Neural cell (in vitro differentiated cells): ENCODE measurements around the gene DIAPH2. TPM values are rescaled to one million over a fixed set of nuclear protein-coding genes. Genes with fewer than 3 reads are reported as not detected.
A peak's percentile ranks its signal among the peaks of the same experiment; 100 is the strongest.

Source experiments
- H2AFZ ChIP-seq: fragments of 200-600, 300-800 bp; sonication (generic), shearing (Covaris generic); 2 replicates; pipeline ENCODE4 v1.6.0; 2014; ENCODE audit warnings: low read depth, mild to moderate bottlenecking, antibody characterized with exemption, low read length, moderate library complexity
- H3F3A ChIP-seq: fragments of 200-600 bp; shearing (Covaris generic); 2 replicates; pipeline ENCODE4 v1.6.1; 2016; ENCODE audit warnings: mild to moderate bottlenecking, moderate library complexity, mixed read lengths, antibody characterized with exemption, low read length; ENCODE audit not compliant: insufficient read depth, poor library complexity, severe bottlenecking
- H3K27ac ChIP-seq: fragments of 200-600, 300-800 bp; sonication (generic), shearing (Covaris generic); 2 replicates; pipeline ENCODE4 v1.5.1; 2014; ENCODE audit warnings: mild to moderate bottlenecking, low read length, moderate library complexity
- H3K27me3 ChIP-seq: fragments of 300-800, 200-600 bp; sonication (generic), shearing (Covaris generic); 2 replicates; pipeline ENCODE4 v1.6.0; 2014; ENCODE audit warnings: mild to moderate bottlenecking, low read depth, low read length, moderate library complexity; ENCODE audit not compliant: insufficient read depth
- H3K36me3 ChIP-seq: fragments of 300-800, 200-600 bp; sonication (generic), shearing (Covaris generic); 2 replicates; pipeline ENCODE4 v1.5.1; 2014; ENCODE audit warnings: mild to moderate bottlenecking, antibody characterized with exemption, low read length, moderate library complexity; ENCODE audit not compliant: insufficient read depth
- H3K4me2 ChIP-seq: fragments of 300-800, 200-600 bp; sonication (generic), shearing (Covaris generic); 2 replicates; pipeline ENCODE4 v1.6.0; 2014; ENCODE audit warnings: mild to moderate bottlenecking, low read length
- H3K4me3 ChIP-seq: fragments of 300-800, 200-600 bp; sonication (generic), shearing (Covaris generic); 2 replicates; pipeline ENCODE4 v1.5.1; 2014; ENCODE audit warnings: mild to moderate bottlenecking, low read length, moderate library complexity
- H3K79me2 ChIP-seq: fragments of 200-600 bp; shearing (Covaris generic); replicated peaks from 2 replicates; pipeline ENCODE4 v1.6.0; 2014; ENCODE audit warnings: mild to moderate bottlenecking, low read length, moderate library complexity; ENCODE audit not compliant: insufficient read depth
- H3K9ac ChIP-seq: fragments of 300-800, 200-600 bp; sonication (generic), shearing (Covaris generic); 2 replicates; pipeline ENCODE4 v1.6.1; 2016; ENCODE audit warnings: mild to moderate bottlenecking, low read length, mixed read lengths
- H3K9me2 ChIP-seq: fragments of 200-600 bp; shearing (Covaris generic); 2 replicates; pipeline ENCODE4 v1.6.1; 2016; ENCODE audit warnings: mild to moderate bottlenecking, low read length, mixed read lengths; ENCODE audit not compliant: insufficient read depth
- H3K9me3 ChIP-seq: fragments of 200-600, 300-800 bp; sonication (generic), shearing (Covaris generic); 2 replicates; pipeline ENCODE4 v1.6.1; 2016; ENCODE audit warnings: mild to moderate bottlenecking, mixed run types, low read length, moderate library complexity, mixed read lengths
- H4K20me1 ChIP-seq: fragments of 200-600 bp; shearing (Covaris generic); 2 replicates; pipeline ENCODE4 v1.6.1; 2016; ENCODE audit warnings: mild to moderate bottlenecking, mixed run types; ENCODE audit not compliant: insufficient read depth
- EP300 ChIP-seq: fragments of 450-650 bp; conservative IDR thresholded peaks from 2 replicates; pipeline ENCODE4 v1.6.1; 2014; ENCODE audit warnings: antibody characterized with exemption, mild to moderate bottlenecking, moderate library complexity; ENCODE audit not compliant: poor library complexity, severe bottlenecking
- EZH2 ChIP-seq: fragments of 200-600, 300-800 bp; shearing (Covaris generic), sonication (generic); IDR thresholded peaks from 2 replicates; pipeline ENCODE4 v1.6.1; 2014; ENCODE audit warnings: antibody characterized with exemption, low read length, borderline replicate concordance, mild to moderate bottlenecking; ENCODE audit not compliant: insufficient read depth, poor library complexity, severe bottlenecking
- MXI1 ChIP-seq: fragments of 450-650 bp; conservative IDR thresholded peaks from 2 replicates; pipeline ENCODE4 v1.6.1; 2014; ENCODE audit warnings: antibody characterized with exemption, mild to moderate bottlenecking; ENCODE audit not compliant: poor library complexity, severe bottlenecking
- POLR2AphosphoS5 ChIP-seq: IDR thresholded peaks from 2 replicates; pipeline ENCODE4 v1.6.1; 2012
- RAD21 ChIP-seq: fragments of 450-650 bp; conservative IDR thresholded peaks from 2 replicates; pipeline ENCODE4 v1.6.1; 2014; ENCODE audit warnings: antibody characterized with exemption, mild to moderate bottlenecking, moderate library complexity
- REST ChIP-seq: IDR thresholded peaks from 2 replicates; pipeline ENCODE4 v1.6.1; 2012; ENCODE audit warnings: borderline replicate concordance
- SMC3 ChIP-seq: fragments of 450-650 bp; conservative IDR thresholded peaks from 2 replicates; pipeline ENCODE4 v1.6.1; 2014; ENCODE audit warnings: antibody characterized with exemption, mild to moderate bottlenecking, moderate library complexity; ENCODE audit not compliant: poor library complexity
- TAF1 ChIP-seq: IDR thresholded peaks from 2 replicates; pipeline ENCODE4 v1.6.1; 2012; ENCODE audit warnings: low read depth
- polyA plus RNA-seq: library from polyadenylated mRNA; depleted of rRNA; stranded (reverse); fragments of >200 nt; gene quantifications from 2 replicates; pipeline ENCODE4 v1.2.3, GENCODE V29; 2014
- TF ChIP-seq, protein P1 (sequence below): fragments of 450-650 bp; IDR thresholded peaks from 2 replicates; pipeline ENCODE4 v1.5.1; 2014; ENCODE audit warnings: antibody characterized with exemption, mild to moderate bottlenecking, moderate library complexity; ENCODE audit not compliant: poor library complexity, severe bottlenecking

The DIAPH2 gene
- polyA plus RNA-seq, 1 donor from 2014 or later: 0.07 TPM

- Histone ChIP-seq H3K9ac (no peak overlapping the region), H3K27me3 (peaks cover 10% of the 10 kb centered on the region), H2AFZ (no peak overlapping the region), H3K79me2 (no peaks in the 10 kb centered on the region), H3K27ac (no peak overlapping the region), H3K9me3 (no peaks in the 10 kb centered on the region), H3K4me2 (no peak overlapping the region), H3K36me3 (no peaks in the 10 kb centered on the region), H3K9me2 (no peaks in the 10 kb centered on the region), H3K4me3 (peak overlapping the region; percentile 71), H3F3A (no peaks in the 10 kb centered on the region), H4K20me1 (no peaks in the 10 kb centered on the region)
- TF ChIP-seq REST (no peak), POLR2AphosphoS5 (no peak), MXI1 (no peak), TAF1 (no peak), RAD21 (no peak), EP300 (no peak), EZH2 (no peak), SMC3 (no peak)
- TF ChIP-seq, protein P1, sequence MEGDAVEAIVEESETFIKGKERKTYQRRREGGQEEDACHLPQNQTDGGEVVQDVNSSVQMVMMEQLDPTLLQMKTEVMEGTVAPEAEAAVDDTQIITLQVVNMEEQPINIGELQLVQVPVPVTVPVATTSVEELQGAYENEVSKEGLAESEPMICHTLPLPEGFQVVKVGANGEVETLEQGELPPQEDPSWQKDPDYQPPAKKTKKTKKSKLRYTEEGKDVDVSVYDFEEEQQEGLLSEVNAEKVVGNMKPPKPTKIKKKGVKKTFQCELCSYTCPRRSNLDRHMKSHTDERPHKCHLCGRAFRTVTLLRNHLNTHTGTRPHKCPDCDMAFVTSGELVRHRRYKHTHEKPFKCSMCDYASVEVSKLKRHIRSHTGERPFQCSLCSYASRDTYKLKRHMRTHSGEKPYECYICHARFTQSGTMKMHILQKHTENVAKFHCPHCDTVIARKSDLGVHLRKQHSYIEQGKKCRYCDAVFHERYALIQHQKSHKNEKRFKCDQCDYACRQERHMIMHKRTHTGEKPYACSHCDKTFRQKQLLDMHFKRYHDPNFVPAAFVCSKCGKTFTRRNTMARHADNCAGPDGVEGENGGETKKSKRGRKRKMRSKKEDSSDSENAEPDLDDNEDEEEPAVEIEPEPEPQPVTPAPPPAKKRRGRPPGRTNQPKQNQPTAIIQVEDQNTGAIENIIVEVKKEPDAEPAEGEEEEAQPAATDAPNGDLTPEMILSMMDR: no peak
Measured at GRCh38 chrX:96683997-96684338, 674 bp upstream of the DIAPH2 start.

DNA sequence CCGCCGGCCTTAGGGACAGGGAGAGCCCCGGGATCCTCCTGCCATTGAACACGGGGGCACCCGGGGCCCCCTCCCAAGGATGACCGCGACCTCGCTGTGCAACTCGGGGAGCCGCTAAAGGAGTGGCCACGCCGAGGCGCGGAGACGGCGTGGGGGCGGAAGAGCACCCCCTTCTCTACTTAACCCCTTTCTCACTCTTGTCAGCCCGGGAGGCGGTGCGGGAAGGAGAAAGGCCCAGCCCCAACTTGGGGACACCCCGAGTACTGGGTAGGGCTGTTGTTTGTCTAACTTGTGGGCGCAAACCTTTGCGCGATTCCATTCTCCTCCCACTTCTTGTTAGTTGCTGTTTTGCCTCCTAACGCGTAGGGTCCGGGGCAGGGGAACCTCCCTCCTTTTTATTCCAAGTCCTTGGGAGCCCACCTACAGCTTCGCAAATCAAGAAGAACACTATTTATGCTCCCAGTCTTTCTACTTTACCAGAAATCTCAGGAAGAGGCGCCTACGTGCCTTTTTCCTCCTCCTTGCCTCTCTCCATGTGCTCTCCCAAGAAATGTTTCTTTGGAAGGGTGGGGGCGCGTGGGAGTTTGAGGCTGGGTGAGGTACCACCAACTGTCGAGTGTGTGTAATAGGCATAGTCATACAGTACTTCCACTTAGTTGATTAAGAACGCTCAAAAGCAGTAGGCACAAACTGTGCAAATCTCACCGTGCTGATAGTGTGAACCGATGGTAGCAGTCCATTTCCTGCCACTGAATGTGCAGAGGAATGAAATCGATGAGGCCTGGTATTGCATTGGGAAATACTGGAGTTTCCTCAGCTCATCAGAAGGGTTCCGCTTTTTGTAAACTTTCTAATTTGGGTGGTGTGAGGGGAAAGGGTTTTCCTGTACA lies 813 bp downstream of the DIAPH2 start:
- H3K27ac ChIP-seq: no peak overlapping the region
- H3K9ac ChIP-seq: peak overlapping the region; percentile 23

More for the DNA sequence above, 813 bp downstream of the DIAPH2 start:
- H3K4me3 ChIP-seq: peak overlapping the region; percentile 71
- peaks cover 10% of the 10 kb centered on the region for H3K27me3 ChIP-seq
- H3K79me2 ChIP-seq: no peaks in the 10 kb centered on the region
- no peak for TF ChIP-seq EP300
- no peak for TF ChIP-seq TAF1
- TF ChIP-seq, protein P1: no peak
- TF ChIP-seq REST: no peak
- TF ChIP-seq POLR2AphosphoS5: no peak
- TF ChIP-seq MXI1: no peak
- TF ChIP-seq SMC3: no peak
- H4K20me1 ChIP-seq: no peaks in the 10 kb centered on the region
- no peaks in the 10 kb centered on the region for H3K36me3 ChIP-seq
- no peaks in the 10 kb centered on the region for H3K9me2 ChIP-seq
- peak overlapping the region; percentile 14 for H3K4me2 ChIP-seq
- H3F3A ChIP-seq: no peaks in the 10 kb centered on the region
- H2AFZ ChIP-seq: peak overlapping the region; percentile 21
- no peaks in the 10 kb centered on the region for H3K9me3 ChIP-seq
